GM12875 (cell line): Measurements from ENCODE around the gene MEAK7.

ENCODE experiments used
- H3K4me3 ChIP-seq: one replicate; pipeline ENCODE4 v1.5.1; 2011; ENCODE audit warnings: low read depth, low read length, control low read depth
- TF ChIP-seq, protein P1 (sequence below): IDR thresholded peaks from 2 replicates; pipeline ENCODE4 v1.5.1; 2011; ENCODE audit warnings: low read depth, mild to moderate bottlenecking, control low read depth, inconsistent platforms, low read length, moderate library complexity, borderline replicate concordance; ENCODE audit not compliant: insufficient read depth

The MEAK7 gene

GRCh38 chr16:84482001-84482891 lies 22.2 kb downstream of the MEAK7 start:
- TF ChIP-seq, protein P1, sequence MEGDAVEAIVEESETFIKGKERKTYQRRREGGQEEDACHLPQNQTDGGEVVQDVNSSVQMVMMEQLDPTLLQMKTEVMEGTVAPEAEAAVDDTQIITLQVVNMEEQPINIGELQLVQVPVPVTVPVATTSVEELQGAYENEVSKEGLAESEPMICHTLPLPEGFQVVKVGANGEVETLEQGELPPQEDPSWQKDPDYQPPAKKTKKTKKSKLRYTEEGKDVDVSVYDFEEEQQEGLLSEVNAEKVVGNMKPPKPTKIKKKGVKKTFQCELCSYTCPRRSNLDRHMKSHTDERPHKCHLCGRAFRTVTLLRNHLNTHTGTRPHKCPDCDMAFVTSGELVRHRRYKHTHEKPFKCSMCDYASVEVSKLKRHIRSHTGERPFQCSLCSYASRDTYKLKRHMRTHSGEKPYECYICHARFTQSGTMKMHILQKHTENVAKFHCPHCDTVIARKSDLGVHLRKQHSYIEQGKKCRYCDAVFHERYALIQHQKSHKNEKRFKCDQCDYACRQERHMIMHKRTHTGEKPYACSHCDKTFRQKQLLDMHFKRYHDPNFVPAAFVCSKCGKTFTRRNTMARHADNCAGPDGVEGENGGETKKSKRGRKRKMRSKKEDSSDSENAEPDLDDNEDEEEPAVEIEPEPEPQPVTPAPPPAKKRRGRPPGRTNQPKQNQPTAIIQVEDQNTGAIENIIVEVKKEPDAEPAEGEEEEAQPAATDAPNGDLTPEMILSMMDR = no peak
- H3K4me3 ChIP-seq = no peak overlapping the region

GRCh38 chr16:84481051-84481735 lies 23.3 kb downstream of the MEAK7 start:
- TF ChIP-seq, protein P1 = no peak
- no peak overlapping the region for H3K4me3 ChIP-seq

DNA sequence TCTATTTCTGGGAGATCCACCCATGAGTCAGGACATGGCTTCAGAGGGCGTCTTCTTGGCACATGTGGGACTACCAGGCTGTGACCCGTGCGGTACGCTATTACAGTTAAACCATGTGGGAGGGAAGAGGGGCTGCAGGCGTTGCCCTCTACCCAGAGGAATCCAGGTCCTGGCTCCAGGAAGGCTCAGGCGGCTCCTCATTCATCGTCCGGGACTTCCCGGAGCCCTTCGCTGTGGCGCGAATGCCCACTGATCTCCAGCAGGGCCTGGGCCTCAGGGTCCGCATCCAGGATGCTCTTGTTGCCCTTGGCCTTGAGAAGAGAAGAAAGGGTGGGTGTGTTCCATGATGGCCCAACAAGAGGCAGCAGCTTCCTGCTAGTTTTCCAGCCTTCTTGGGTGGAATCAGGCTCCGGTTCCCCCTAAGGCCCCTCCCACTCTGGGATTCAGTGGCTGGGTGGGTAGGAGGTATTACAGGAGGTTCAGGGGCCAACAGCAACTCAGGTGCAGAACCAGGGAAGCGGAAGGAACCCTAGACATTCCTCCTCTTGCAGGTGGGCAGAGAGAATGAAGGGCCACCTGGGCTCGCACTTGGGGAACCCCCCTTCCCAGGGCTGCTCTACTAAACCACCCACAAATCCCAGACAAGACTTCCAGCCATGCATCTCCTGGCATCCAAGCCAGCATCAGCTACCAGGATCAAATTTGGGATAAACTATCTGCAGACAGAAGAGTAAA lies 24.6 kb downstream of the MEAK7 start:
- TF ChIP-seq, protein P1 = no peak
- H3K4me3 ChIP-seq = no peak overlapping the region

DNA sequence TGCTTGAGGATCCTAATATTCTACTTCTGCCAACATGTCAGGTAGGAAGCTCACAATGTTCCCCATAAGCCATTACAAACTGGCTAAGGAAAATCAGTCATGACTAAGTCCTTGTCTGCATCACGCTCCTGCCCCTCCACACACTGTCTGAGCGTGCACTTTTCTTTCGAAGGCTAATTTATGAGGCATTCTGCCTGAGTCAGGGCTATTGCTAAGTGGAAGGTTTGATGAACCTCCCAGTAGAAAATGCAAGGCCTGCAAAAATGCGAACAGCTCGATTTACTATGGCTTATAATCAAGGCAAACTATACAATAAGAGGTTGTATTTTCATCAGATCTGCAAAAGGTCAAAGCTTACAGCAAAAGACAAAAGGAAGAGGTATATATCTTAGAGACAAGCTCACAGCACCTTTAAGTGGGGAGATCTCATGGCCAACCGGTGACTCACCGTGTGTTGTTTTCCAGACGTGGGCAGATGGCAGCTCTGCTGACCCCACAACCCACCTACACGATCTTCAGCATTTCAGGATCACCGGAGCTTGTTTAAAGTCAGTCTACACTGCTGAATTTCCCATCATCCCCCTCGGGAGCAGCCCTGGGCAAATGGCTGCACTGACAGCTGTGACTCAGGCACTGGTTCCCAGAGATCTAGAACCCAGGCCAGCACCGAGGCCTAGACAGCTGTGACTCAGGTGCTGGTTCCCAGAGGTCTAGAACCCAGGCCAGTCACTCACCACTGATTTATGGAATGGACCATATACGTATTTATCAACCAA lies 26.1 kb downstream of the MEAK7 start:
- TF ChIP-seq, protein P1 = no peak
- H3K4me3 ChIP-seq = no peak overlapping the region

DNA sequence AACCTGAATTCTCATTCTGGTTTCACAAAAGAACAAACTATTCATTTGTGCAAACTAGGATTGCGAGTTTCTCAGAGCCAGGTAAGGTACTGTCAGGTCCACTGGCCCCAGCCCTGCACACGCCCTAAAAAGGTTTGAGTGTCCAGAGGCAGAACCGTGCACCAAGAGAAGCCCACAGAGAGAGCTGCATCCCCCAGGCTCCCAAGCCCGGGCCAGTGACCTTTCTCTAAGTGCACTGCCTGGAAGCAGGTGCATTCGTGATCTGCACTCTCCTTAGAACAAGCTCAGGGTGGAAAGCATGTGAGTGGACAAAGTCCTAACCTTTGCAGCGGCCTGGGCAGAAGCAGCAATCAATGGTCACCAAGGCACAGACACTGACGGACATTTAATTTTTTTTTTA lies 26.8 kb downstream of the MEAK7 start:
- H3K4me3 ChIP-seq = no peak overlapping the region
- TF ChIP-seq, protein P1 = no peak

- TF ChIP-seq, protein P1 = no peak
- no peak overlapping the region for H3K4me3 ChIP-seq
Measured at GRCh38 chr16:84476401-84476800, 28.1 kb downstream of the MEAK7 start.
